Osteocyte (in vitro differentiated cells): ENCODE results near the gene MLKL. TPM values are rescaled to one million over a fixed set of nuclear protein-coding genes. Genes with fewer than 3 reads are reported as not detected.

ENCODE experiments used
- DNase-seq: peaks from one replicate; pipeline ENCODE4 v3.0.0; 2021; ENCODE audit warnings: mixed read lengths; ENCODE audit not compliant: unreplicated experiment; ENCODE audit errors: extremely low spot score
- H3K27ac Mint-ChIP-seq: one replicate; pipeline ENCODE4 v1.8.0; 2021; ENCODE audit warnings: mild to moderate bottlenecking, mixed read lengths; ENCODE audit not compliant: unreplicated experiment
- H3K27me3 Mint-ChIP-seq: one replicate; pipeline ENCODE4 v1.8.0; 2021; ENCODE audit warnings: mixed read lengths; ENCODE audit not compliant: unreplicated experiment
- H3K36me3 Mint-ChIP-seq: one replicate; pipeline ENCODE4 v1.8.0; 2021; ENCODE audit warnings: mixed read lengths; ENCODE audit not compliant: unreplicated experiment
- H3K4me1 Mint-ChIP-seq: one replicate; pipeline ENCODE4 v1.8.0; 2021; ENCODE audit warnings: mixed read lengths; ENCODE audit not compliant: unreplicated experiment
- H3K4me3 Mint-ChIP-seq: one replicate; pipeline ENCODE4 v1.8.0; 2021; ENCODE audit warnings: mild to moderate bottlenecking, moderate library complexity, mixed read lengths; ENCODE audit not compliant: unreplicated experiment
- H3K9me3 Mint-ChIP-seq: one replicate; pipeline ENCODE4 v1.8.0; 2021; ENCODE audit warnings: mixed read lengths; ENCODE audit not compliant: unreplicated experiment
- total RNA-seq: library from RNA; stranded (reverse); gene quantifications from 2 replicates; pipeline ENCODE4 v1.2.1, GENCODE V29; 2021
- TF ChIP-seq, protein P1 (sequence below): fragments of 200-600 bp; sonication (generic); IDR thresholded peaks from 2 replicates; pipeline ENCODE4 v1.5.0; 2021; ENCODE audit warnings: antibody characterized with exemption, mild to moderate bottlenecking, moderate library complexity

MLKL gene
- total RNA-seq, 1 donor from 2014 or later = 1.3 TPM

DNA sequence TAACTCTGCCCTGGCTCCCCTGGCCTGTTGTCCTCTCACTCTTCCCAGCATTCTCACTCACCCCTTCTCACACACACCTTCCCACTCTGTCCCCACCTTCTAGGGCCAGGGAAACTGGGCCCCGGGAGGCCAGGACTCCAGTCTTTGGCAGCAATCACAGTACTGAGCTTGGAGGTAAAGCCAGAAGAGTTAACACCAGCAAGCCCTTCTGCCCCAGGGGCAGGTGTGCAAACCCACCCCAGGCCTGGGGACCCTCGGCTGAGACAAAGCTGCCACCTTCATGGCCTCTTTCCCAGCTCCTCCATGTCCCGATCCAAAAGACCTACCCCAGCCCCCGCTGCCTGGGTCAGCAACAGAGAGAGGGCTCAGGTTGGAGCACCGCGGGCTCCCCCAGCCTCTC, 36.9 kb upstream of the MLKL start:
- H3K27ac Mint-ChIP-seq = no peak overlapping the region

DNA sequence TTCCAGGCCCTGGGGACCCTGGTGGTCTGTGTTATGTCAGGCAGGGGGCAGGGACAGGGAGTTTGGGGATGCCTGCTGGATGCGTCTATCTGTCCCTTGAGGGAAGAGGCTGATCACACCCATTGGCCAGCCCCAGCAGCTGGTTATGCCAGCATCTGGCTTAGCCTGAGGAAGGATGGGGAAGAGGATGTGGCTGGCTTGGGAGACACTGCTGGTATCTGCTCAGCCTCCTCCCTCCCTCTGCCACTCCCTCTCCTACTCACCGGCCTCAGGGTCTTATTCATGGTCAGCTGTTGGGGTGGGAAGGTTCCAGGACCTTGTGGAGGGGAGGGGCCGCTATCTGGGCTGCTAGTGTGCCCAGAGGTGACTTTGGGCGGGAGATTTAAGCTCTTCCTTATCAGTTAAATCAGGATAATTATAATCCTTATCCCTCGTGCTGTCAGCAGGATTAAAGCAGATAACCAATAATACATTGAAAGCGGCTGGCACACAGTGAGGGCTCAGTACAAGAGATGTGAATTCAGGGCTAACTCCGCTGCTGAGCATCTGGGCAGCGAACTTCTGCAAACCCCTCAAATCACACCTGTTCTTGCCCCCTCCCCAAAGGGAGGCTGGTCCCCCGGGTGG, 36.0 kb upstream of the MLKL start:
- no peaks in the 10 kb centered on the region for H3K27me3 Mint-ChIP-seq
- H3K27ac Mint-ChIP-seq = no peak overlapping the region
- H3K9me3 Mint-ChIP-seq = no peaks in the 10 kb centered on the region
- DNase-seq = no peak
- TF ChIP-seq, protein P1, sequence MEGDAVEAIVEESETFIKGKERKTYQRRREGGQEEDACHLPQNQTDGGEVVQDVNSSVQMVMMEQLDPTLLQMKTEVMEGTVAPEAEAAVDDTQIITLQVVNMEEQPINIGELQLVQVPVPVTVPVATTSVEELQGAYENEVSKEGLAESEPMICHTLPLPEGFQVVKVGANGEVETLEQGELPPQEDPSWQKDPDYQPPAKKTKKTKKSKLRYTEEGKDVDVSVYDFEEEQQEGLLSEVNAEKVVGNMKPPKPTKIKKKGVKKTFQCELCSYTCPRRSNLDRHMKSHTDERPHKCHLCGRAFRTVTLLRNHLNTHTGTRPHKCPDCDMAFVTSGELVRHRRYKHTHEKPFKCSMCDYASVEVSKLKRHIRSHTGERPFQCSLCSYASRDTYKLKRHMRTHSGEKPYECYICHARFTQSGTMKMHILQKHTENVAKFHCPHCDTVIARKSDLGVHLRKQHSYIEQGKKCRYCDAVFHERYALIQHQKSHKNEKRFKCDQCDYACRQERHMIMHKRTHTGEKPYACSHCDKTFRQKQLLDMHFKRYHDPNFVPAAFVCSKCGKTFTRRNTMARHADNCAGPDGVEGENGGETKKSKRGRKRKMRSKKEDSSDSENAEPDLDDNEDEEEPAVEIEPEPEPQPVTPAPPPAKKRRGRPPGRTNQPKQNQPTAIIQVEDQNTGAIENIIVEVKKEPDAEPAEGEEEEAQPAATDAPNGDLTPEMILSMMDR = no peak
- H3K4me1 Mint-ChIP-seq = peaks cover 19% of the 10 kb centered on the region
- H3K36me3 Mint-ChIP-seq = no peaks in the 10 kb centered on the region
- H3K4me3 Mint-ChIP-seq = no peak overlapping the region

More for the DNA sequence above, 36.9 kb upstream of the MLKL start:
- no peak overlapping the region for H3K4me3 Mint-ChIP-seq
- no peaks in the 10 kb centered on the region for H3K9me3 Mint-ChIP-seq
- TF ChIP-seq, protein P1 = no peak
- H3K4me1 Mint-ChIP-seq = peaks cover 24% of the 10 kb centered on the region
- no peaks in the 10 kb centered on the region for H3K36me3 Mint-ChIP-seq
- H3K27me3 Mint-ChIP-seq = no peaks in the 10 kb centered on the region
- no peak for DNase-seq

GRCh38 chr16:74735554-74735953, 34.9 kb upstream of the MLKL start:
- no peaks in the 10 kb centered on the region for H3K9me3 Mint-ChIP-seq
- TF ChIP-seq, protein P1 = no peak
- no peak overlapping the region for H3K27ac Mint-ChIP-seq
- no peak for DNase-seq
- no peaks in the 10 kb centered on the region for H3K27me3 Mint-ChIP-seq
- H3K4me1 Mint-ChIP-seq = peaks cover 19% of the 10 kb centered on the region
- no peak overlapping the region for H3K4me3 Mint-ChIP-seq
- no peaks in the 10 kb centered on the region for H3K36me3 Mint-ChIP-seq

- H3K27me3 Mint-ChIP-seq = no peaks in the 10 kb centered on the region
- H3K27ac Mint-ChIP-seq = no peak overlapping the region
- no peak for DNase-seq
- no peak overlapping the region for H3K4me3 Mint-ChIP-seq
- TF ChIP-seq, protein P1 = no peak
- H3K4me1 Mint-ChIP-seq = peaks cover 22% of the 10 kb centered on the region
- H3K36me3 Mint-ChIP-seq = no peaks in the 10 kb centered on the region
- no peaks in the 10 kb centered on the region for H3K9me3 Mint-ChIP-seq
Observed at GRCh38 chr16:74735162-74735452, 34.4 kb upstream of the MLKL start.

DNA sequence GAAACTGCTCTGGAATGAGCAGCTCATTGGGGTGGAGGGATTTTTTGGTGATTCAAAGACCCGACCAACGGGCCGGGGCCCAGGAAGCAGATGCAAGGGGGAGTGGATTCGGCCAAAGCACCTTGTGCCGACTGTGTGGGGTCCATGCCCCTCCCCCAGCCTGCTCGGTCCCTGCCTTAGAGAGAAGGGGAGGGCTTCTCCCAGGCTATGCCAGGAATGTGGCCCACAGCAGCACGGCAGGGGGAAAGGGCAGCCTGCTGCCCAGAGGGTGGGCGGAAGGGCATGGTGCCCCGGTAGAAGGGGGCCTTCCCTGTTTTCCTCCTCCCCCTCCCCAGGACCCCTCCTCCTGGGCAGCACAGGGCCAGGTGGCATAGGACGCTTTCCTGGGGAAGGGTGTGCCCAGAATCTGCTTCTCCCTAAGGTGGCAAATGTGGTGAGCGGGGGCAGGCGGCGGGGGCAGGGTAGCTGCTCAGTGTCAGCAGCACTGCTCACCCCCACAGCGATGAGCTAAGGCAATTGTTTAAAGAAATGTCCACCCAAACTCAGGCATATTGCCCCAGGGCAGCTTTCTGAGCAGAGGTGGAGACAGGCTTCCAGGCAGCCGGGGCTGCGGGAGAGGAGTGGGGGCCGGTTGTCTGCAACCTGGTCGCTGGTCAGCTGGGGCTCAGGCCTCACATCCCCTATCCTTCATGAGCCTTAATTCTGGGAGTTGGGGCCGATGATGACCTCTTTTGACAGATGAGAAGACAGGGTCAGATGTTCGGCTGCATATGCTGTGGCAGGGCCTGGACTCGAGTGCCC, 33.9 kb upstream of the MLKL start:
- Mint-ChIP-seq H3K36me3 (no peaks in the 10 kb centered on the region), H3K4me1 (peaks cover 19% of the 10 kb centered on the region), H3K27me3 (no peaks in the 10 kb centered on the region), H3K9me3 (no peaks in the 10 kb centered on the region), H3K27ac (no peak overlapping the region), H3K4me3 (no peak overlapping the region)
- no peak for DNase-seq
- TF ChIP-seq, protein P1 = no peak
